GM18511 (cell line): ENCODE measurements around the gene DEFB128.
"Not testable (repeated sequence)": the region's sequence is repeated elsewhere in the genome, so short reads cannot be mapped to it uniquely, and the experiment has no call there.

Experiments
- ATAC-seq: cut with Tn5 transposase; IDR thresholded peaks from one replicate; pipeline ENCODE4 v1.9.1; 2021; ENCODE audit warnings: mild to moderate bottlenecking, moderate library complexity; ENCODE audit not compliant: unreplicated experiment

Gene DEFB128

GRCh38 chr20:189611-190010 is at the start of gene DEFB128:
TSS of gene DEFB128 (minus strand) at chr20:189711. CDS start at chr20:189623, 88 bp downstream.
- ATAC-seq: no peak

GRCh38 chr20:237929-238328 is 48.4 kb upstream of the DEFB128 start:
- ATAC-seq: peak; percentile 69

GRCh38 chr20:237489-237888 is 48.0 kb upstream of the DEFB128 start:
- ATAC-seq: peak; percentile 62

- no peak for ATAC-seq
Measured at GRCh38 chr20:235891-236290, 46.4 kb upstream of the DEFB128 start.

GRCh38 chr20:227439-228105 is 38.1 kb upstream of the DEFB128 start:
- ATAC-seq: no peak

- no peak for ATAC-seq
Measured at GRCh38 chr20:226958-227357, 37.4 kb upstream of the DEFB128 start, which contains the start of gene DEFB129. TSS of gene DEFB129 (plus strand) at chr20:227258. CDS start at chr20:227289, 31 bp downstream.

- not testable (repeated sequence) for ATAC-seq
Measured at GRCh38 chr20:225879-226278, 36.4 kb upstream of the DEFB128 start.

GRCh38 chr20:221258-221830 is 31.8 kb upstream of the DEFB128 start:
- ATAC-seq: no peak

GRCh38 chr20:219290-220115 is 30.0 kb upstream of the DEFB128 start:
- ATAC-seq: no peak

- ATAC-seq: no peak
Measured at GRCh38 chr20:217266-217665, 27.8 kb upstream of the DEFB128 start.

- no peak for ATAC-seq
Measured at GRCh38 chr20:215796-216195, 26.3 kb upstream of the DEFB128 start.

- no peak for ATAC-seq
Measured at GRCh38 chr20:214383-214782, 24.9 kb upstream of the DEFB128 start.

GRCh38 chr20:210809-211502 is 21.4 kb upstream of the DEFB128 start:
- ATAC-seq: no peak

GRCh38 chr20:208942-209566 is 19.5 kb upstream of the DEFB128 start:
- ATAC-seq: no peak

- not testable (repeated sequence) for ATAC-seq
Measured at GRCh38 chr20:203630-204029, 14.1 kb upstream of the DEFB128 start.

- no peak for ATAC-seq
Measured at GRCh38 chr20:199996-200395, 10.5 kb upstream of the DEFB128 start.

GRCh38 chr20:198225-198624 is 8.7 kb upstream of the DEFB128 start:
- ATAC-seq: no peak

- no peak for ATAC-seq
Measured at GRCh38 chr20:187733-188132, 1.8 kb downstream of the DEFB128 start.

- no peak for ATAC-seq
Measured at GRCh38 chr20:184288-184687, 5.2 kb downstream of the DEFB128 start.

GRCh38 chr20:168876-169275 is 20.6 kb downstream of the DEFB128 start:
- no peak for ATAC-seq

- no peak for ATAC-seq
Measured at GRCh38 chr20:164618-165017, 24.9 kb downstream of the DEFB128 start.
